Esophagus squamous epithelium (tissue), 4 donors: ENCODE data around the gene NPNT.

Experiments used
- POLR2A ChIP-seq, 4 donors: fragments of 450-650 bp; IDR thresholded peaks; one replicate each; pipeline ENCODE4 v1.6.1; 2017; ENCODE audit warnings: antibody characterized with exemption in 4 of 4, mild to moderate bottlenecking in 4 of 4, moderate library complexity in 3 of 4
- TF ChIP-seq, protein P1 (sequence below), 6 experiments: fragments of 450-650 bp in 4 of 6; fragments of 200-600 bp in 2 of 6; sonication (generic) in 2 of 6; IDR thresholded peaks; one replicate each; pipeline ENCODE4 v1.5.1; 2016 to 2019; ENCODE audit warnings: antibody characterized with exemption in 6 of 6, mild to moderate bottlenecking in 4 of 6, moderate library complexity in 4 of 6

DNA sequence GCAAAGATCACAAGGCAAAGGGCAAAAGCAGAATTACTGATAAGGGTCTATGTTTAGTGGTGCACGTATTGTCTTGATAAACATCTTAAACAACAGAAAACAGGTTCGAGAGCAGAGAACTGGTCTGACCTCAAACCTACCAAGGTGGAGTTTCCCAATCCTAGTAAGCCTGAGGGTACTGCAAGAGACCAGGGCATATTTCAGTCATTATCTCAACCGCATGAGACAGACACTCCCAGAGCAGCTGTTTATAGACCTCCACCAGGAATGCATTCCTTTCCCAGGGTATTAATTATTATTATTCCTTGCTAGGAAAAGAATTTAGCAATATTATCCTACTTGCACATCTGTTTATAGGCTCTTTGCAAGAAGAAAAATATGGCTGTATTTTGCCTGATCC lies 51.5 kb downstream of the NPNT start:
- TF ChIP-seq POLR2A (IDR thresholded peaks at IDR 0.05): no peak
- TF ChIP-seq, protein P1, sequence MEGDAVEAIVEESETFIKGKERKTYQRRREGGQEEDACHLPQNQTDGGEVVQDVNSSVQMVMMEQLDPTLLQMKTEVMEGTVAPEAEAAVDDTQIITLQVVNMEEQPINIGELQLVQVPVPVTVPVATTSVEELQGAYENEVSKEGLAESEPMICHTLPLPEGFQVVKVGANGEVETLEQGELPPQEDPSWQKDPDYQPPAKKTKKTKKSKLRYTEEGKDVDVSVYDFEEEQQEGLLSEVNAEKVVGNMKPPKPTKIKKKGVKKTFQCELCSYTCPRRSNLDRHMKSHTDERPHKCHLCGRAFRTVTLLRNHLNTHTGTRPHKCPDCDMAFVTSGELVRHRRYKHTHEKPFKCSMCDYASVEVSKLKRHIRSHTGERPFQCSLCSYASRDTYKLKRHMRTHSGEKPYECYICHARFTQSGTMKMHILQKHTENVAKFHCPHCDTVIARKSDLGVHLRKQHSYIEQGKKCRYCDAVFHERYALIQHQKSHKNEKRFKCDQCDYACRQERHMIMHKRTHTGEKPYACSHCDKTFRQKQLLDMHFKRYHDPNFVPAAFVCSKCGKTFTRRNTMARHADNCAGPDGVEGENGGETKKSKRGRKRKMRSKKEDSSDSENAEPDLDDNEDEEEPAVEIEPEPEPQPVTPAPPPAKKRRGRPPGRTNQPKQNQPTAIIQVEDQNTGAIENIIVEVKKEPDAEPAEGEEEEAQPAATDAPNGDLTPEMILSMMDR (IDR thresholded peaks at IDR 0.05): no peak
